GM19240 (cell line): ENCODE data around the gene ZBTB7B.

ENCODE experiments used
- DNase-seq: peaks from one replicate; pipeline ENCODE4 v3.0.0; 2011; ENCODE audit warnings: low spot score; ENCODE audit not compliant: insufficient read length

ZBTB7B gene

GRCh38 chr1:155016231-155016831, 13.7 kb downstream of the ZBTB7B start:
- no peak for DNase-seq

- peak; percentile 83 for DNase-seq
These were observed 14.7 kb downstream of the ZBTB7B start for GRCh38 chr1:155017041-155017945.

- DNase-seq, result no peak
These were observed 15.3 kb downstream of the ZBTB7B start for GRCh38 chr1:155017946-155018316.

DNA sequence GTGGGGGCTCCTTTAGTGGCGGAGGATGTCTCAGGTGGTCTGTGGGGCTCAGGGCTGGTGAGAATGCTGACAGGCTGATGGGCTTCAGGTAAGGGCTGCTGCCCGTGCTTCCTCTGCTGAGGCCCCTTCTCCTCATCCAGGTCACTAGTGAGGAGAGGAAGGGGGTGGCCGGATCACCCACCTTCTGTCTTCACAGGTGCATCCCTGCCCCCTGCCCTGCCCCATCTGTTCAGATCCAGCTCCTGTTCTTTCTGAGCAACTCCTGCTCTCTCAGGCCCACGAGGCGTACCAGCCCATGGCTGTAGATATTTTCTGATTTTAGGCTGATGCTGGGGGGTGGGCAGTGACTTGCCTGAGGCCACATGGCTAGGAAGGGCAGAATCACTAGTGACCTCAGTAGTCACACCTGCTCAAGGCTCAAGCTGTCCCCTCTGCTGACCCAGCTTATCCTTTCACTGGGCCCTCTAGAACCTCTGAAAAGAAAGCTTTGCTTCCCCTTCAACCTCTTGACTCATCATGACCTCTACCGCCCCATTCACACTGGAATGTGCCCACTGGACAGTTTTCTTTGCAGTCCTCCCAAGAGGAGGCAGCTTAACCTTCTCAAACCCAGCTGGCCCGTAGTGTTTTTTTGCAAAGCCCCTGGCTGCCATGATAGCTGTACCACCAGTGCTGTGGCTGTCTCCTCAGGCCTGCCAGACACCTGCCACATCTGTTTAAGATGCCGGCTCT, 16.2 kb downstream of the ZBTB7B start:
- DNase-seq, result no peak

- no peak for DNase-seq
These were observed 17.0 kb downstream of the ZBTB7B start for GRCh38 chr1:155019377-155020245.

DNA sequence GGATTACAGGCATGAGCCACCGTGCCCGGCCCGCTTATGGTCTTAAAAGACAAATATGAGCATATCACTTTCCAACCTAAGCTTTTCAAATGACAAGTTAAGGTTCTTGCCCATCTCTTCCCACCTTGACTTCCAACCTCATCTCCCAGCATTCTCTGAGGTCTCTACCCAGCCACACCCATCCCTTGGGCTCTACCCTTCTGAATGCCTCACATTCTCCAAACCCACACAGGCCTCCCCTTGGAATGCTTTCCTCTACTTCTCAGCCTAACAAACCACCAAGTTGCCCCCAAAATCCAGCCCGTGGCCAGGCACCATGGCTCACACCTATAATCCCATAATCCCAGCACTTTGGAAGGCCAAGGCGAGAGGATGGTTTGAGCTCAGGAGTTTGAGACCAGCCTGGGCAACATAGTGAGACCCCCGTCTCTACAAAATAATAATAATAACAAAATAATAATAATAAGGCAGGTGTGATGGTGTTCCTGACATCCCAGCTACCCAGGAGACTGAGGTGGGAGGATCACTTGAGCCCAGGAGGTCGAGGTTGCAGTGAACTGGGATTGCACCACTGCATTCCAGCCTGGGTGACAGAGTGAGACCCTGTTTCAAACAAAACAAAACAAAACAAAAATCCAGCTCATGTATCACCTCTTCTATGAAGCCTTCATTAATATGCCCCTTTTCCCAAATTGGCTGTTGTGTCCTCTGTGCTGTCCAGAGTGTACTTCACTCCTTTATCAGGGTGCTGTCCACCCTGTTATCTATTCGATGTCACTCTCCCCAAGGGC, 19.7 kb downstream of the ZBTB7B start:
- no peak for DNase-seq

DNA sequence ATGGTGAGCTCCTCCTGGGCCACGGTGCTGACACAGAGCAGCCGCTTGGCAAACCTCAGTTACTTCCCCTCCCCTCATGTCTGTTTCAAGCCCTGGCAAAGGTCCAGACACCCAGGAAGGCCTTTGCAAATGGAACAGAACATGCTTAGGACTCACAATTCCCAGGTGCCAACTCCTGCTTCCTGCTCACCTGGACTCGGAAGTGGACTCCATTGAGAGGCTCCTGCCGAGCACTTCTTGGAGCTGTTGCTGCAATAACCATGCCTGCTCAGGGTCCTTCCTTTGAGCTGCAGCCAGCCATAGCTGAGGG, 20.3 kb downstream of the ZBTB7B start:
- DNase-seq, result no peak

GRCh38 chr1:155023627-155024026, 21.0 kb downstream of the ZBTB7B start:
- DNase-seq, result no peak

DNA sequence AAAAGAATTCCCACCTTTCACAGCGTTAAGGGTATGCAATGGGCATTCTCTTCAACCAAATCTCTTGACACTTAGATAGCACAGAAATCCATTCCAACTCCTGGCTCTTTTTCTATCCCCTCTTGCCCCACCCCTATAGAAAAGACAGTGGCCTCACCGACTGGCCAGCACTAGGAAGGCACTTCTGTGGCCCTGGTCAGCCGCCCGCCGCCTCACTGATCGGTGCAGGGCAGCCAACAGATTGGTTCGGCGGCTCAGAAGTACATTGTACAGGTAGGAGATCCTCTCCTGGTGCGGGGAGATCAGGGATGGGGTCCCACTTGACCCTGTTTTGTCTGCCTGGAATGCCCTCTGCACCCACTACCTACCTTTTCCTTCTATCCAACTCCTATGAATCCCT, 21.7 kb downstream of the ZBTB7B start:
- no peak for DNase-seq

DNA sequence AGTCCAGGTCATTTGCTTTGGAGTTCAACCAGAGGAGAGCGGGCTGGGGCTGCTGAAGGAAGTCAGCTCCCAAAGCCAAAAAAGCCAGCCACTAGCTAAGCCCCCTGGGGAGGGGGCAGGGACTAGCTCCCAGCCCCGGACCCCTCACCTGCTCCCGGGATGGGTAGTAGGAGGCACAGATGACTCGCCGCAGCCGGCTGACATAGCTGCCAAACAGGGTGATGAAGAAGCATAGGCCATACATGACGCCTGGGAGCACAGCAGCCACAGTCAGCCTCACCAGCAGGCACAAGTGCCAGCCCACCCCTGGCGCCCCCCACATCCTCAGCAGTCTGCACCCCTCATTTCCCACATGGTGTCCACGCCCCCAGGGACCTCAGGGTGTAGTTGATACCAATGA, 23.6 kb downstream of the ZBTB7B start:
- no peak for DNase-seq

DNA sequence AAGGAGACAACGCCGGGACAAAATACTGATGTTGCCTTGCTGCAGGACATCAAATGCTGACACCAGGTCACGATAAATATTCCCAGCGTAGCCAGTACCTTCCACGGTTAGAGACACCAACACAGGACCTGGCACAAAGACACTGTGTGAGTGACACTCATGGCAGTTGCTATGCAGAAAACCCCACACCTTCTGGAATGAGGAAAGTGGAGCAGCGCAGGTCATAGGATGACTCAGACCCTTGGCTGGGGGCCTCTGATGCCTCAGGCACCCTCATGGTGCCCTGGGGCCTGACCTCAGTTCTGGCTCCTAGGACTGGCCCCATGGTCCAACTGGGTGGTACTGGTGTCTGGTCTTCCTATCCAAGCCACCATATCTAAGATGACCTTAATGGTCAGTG, 24.0 kb downstream of the ZBTB7B start:
- DNase-seq, result no peak

DNA sequence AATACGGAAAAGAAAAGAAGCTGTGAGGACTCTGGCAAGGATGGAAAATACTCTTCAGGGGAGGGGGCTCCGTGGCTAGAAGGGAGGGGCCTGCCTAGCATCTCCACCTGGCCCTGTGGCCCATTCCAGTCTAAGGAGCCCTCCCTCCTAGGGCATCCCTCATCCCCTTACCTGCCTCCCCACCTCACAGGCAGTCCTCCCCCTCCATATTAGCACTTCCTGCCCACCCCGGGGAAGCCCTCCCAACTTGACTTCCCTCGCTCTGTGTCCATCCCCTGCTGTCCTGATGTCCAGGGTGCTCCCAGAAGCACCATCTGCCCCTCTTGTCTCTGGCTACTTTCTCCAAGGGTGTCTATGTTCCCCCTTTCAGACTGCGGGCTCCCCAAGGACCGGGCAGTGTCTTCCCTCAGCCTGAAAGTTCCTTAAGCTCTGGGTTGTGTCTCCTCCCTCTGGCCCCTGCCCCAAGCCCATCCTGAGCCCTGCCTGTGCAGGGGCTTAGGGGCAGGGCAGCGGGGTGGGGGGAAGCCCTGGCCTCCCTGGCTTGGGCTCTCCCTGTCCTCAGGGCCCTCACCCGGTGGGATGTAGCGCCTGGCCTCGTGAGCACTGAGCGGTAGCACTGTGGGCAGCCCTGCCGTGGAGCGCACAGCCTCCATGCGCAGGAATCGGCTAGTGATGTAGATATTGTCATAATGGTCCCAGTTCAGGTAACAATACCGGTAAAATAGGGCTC, 27.1 kb downstream of the ZBTB7B start:
- no peak for DNase-seq

GRCh38 chr1:155030243-155030795, 27.7 kb downstream of the ZBTB7B start:
- DNase-seq, result no peak

DNA sequence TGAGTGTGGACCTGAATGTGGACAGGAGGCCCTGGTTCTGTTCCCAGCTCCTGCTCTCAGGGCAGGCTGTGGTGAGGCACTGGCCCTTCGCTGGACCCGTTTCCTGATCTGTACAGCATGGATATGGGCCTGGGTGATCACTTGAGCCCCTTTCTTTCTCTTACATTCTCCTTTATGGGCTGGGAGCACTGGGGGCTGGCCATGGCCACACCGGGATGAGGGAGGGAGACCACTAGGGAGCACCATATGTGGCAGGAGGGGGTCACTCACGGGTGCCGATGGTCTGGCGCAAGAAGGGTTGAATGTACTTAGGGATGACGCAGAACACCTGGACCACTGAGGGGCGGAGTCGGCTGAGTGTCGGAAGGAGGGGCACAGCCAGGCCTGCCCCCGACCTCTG, 28.3 kb downstream of the ZBTB7B start:
- no peak for DNase-seq

DNA sequence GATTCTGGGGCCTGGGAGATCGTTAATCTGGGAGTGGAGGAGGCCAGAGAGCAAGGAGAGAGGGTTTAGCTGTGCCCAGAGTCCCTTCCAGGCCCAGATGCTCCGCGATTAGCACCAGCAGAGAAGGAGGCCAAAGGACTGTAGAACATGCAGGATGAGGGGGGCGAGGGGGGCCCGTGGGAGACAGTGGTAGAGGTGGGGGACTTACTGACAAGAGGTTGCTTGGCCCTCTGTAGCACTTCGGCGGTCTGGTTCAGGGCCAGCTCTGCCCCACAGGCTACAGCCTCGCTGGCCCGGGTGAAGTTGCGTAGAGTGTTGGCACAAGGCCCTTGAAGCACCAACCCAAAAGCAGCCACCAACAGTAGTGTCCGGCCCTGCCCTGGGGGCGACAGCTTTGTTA, 30.3 kb downstream of the ZBTB7B start:
- no peak for DNase-seq

DNA sequence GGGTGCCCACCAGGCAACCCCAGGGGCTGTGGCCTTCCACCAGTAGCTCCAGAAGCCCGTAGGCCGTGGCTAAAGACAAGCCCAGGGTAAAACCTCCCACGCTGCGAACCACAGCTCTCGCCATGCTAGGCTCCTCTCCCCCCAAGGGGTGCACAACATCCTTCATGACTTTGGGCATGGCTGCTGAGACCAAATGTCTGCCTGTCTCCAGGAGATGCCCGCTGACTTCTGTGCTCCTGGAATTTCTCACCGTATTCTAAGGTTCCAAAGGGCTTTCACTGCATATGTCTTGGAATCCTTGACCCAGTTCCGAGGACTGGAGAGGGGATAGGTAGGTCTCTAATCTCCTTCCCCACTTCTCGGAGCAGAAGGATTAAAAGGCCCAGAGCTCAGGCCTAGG, 30.9 kb downstream of the ZBTB7B start, which contains the start of the genes DCST1 and DCST2:
DCST1 (plus strand) TSS at position 301 of the 400 bp plus-strand sequence. CDS start 213 bp downstream, outside the sequence.
DCST2 (minus strand) TSS at position 258 of the 400 bp plus-strand sequence; CDS start at position 178, 80 bp downstream.
- DNase-seq, result no peak

DNA sequence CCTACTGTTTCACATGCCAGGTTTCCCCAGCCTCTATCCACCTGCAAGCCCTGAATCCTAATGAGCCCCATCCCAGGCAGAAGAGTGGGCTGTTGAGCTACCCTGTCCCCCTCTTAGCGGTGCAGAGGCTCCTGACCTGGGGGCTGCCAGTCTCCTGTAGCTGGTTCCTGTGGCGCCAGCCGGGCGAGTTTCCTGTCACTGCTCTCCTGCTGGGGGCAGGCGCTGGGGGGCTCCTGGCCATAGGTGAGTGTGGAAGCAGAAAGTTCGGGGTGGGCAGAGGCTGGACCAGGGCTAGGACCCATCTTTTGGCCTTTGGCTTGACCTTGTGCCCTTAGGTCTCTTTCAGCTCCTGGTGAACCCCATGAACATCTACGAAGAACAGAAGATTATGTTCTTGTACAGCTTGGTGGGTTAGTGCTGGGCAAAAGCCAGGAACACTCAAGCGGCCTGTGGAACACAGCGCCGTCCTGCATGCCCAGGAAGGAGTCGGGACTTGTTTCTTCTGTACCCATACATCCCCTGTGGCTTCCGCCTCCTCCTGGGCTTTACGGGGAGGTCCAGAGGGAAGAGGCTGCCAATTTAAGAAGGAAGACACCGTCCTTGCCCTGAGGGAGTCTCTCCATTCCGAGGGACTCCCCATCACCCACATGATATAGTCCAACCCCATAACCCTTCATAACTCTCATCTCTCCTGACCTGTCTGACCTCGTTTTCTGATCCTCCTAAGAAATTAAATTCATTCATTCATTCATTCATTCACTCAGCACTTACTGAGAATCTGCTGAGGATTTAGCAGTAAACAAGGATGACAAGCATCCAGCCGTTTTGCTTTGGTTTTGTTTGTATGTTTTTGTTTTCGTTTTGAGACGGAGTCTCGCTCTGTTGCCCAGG, 32.0 kb downstream of the ZBTB7B start:
- DNase-seq, result no peak

DNA sequence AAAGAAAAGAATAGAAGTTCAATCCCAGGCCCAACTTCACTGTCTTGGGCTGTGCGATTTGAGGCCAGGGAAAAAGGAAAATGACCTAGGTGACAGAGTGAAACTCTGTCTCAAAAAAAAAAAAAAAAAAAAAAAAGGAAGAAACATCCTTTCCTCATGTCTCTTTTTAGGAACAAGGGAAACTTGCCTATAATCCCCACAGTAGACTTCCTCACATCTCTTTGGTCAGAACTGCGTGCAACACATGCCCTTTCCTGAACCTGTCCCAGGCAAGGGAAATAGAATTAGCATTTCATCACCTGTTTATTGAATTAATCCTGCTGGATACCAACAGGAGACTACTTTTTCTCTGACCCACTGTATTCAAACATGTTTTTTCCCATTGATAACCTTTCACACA, 33.3 kb downstream of the ZBTB7B start:
- no peak for DNase-seq
